M059J (cell line): ENCODE data around the gene SURF4. TPM values are rescaled to one million over a fixed set of nuclear protein-coding genes. Genes with fewer than 3 reads are reported as not detected.

ENCODE experiments used
- total RNA-seq: library from RNA; depleted of rRNA; stranded (reverse); fragments of >200 nt; shearing (Covaris generic); gene quantifications from 2 replicates; pipeline ENCODE4 v1.2.3, GENCODE V29; 2014; rRNA removed

SURF4 gene
- total RNA-seq, 1 experiment from 2014 or later: 555 TPM

Other genes with a start within 250 kb of the SURF4 start
- gene GBGT1, start 212.1 kb downstream of the SURF4 start, total RNA-seq: 0.05 and 0.44 TPM in 2 replicates
- gene OBP2B, start 166.8 kb downstream of the SURF4 start, total RNA-seq: not detected in 2 replicates
- gene ABO, start 100.9 kb downstream of the SURF4 start, total RNA-seq: not detected in 2 replicates
- 4.2 and 12.8 TPM in 2 replicates for gene SURF6, start 39.9 kb downstream of the SURF4 start, total RNA-seq
- gene MED22, start 27.9 kb downstream of the SURF4 start, total RNA-seq: 27.8 and 38.9 TPM in 2 replicates
- 1,496 and 1,702 TPM in 2 replicates for gene RPL7A, start 27.8 kb downstream of the SURF4 start, total RNA-seq
- gene SURF1, start 19.6 kb downstream of the SURF4 start, total RNA-seq: 26.1 and 29.3 TPM in 2 replicates
- gene SURF2, start 19.5 kb downstream of the SURF4 start, total RNA-seq: 19.8 and 23.5 TPM in 2 replicates
- gene STKLD1, start 306 bp upstream of the SURF4 start, total RNA-seq: not detected in 2 replicates
- 17.2 and 21.2 TPM in 2 replicates for gene REXO4, start 42.0 kb upstream of the SURF4 start, total RNA-seq
- 0.20 TPM in 1 of 2 replicates, not detected in the other for gene ADAMTS13, start 46.3 kb upstream of the SURF4 start, total RNA-seq
- 2.6 and 6.6 TPM in 2 replicates for gene CACFD1, start 83.9 kb upstream of the SURF4 start, total RNA-seq
- 12.2 and 14.6 TPM in 2 replicates for gene SLC2A6, start 103.0 kb upstream of the SURF4 start, total RNA-seq
- not detected in 2 replicates for gene MYMK, start 148.9 kb upstream of the SURF4 start, total RNA-seq
- gene ADAMTSL2, start 158.6 kb upstream of the SURF4 start, total RNA-seq: 0.07 and 0.10 TPM in 2 replicates
- not detected in 2 replicates for gene FAM163B, start 233.3 kb upstream of the SURF4 start, total RNA-seq